ENCODE measurements around the gene CELSR1.

Gene CELSR1

GRCh38 chr22:46568102-46568809 lies 30.8 kb upstream of the CELSR1 start:
- TF ChIP-seq CTCF (conservative IDR thresholded peaks at IDR 0.05; ENCODE audit: low read depth, low read length) = peak; percentile 16
- DNase-seq (ENCODE audit: low read depth) = no peak
- H3K4me3 ChIP-seq (ENCODE audit: low read depth, low read length) = no peak overlapping the region

- H3K4me3 ChIP-seq (ENCODE audit: low read depth, low read length) = no peak overlapping the region
- TF ChIP-seq CTCF (conservative IDR thresholded peaks at IDR 0.05; ENCODE audit: low read depth, low read length) = no peak
- DNase-seq (ENCODE audit: low read depth) = no peak
These were observed 30.1 kb upstream of the CELSR1 start for GRCh38 chr22:46567471-46567870.

GRCh38 chr22:46564084-46564714 lies 26.8 kb upstream of the CELSR1 start:
- TF ChIP-seq CTCF (conservative IDR thresholded peaks at IDR 0.05; ENCODE audit: low read depth, low read length) = no peak
- no peak for DNase-seq (ENCODE audit: low read depth)
- H3K4me3 ChIP-seq (ENCODE audit: low read depth, low read length) = no peak overlapping the region

- peak; percentile 89 for TF ChIP-seq CTCF (conservative IDR thresholded peaks at IDR 0.05; ENCODE audit: low read depth, low read length)
- H3K4me3 ChIP-seq (ENCODE audit: low read depth, low read length) = no peak overlapping the region
- peak; percentile 67 for DNase-seq (ENCODE audit: low read depth)
These were observed 26.1 kb upstream of the CELSR1 start for GRCh38 chr22:46563381-46564083.

GRCh38 chr22:46561435-46561905 lies 24.1 kb upstream of the CELSR1 start:
- DNase-seq (ENCODE audit: low read depth) = peak; percentile 42
- H3K4me3 ChIP-seq (ENCODE audit: low read depth, low read length) = no peak overlapping the region
- no peak for TF ChIP-seq CTCF (conservative IDR thresholded peaks at IDR 0.05; ENCODE audit: low read depth, low read length)

- TF ChIP-seq CTCF (conservative IDR thresholded peaks at IDR 0.05; ENCODE audit: low read depth, low read length) = no peak
- H3K4me3 ChIP-seq (ENCODE audit: low read depth, low read length) = no peak overlapping the region
- DNase-seq (ENCODE audit: low read depth) = no peak
These were observed 23.4 kb upstream of the CELSR1 start for GRCh38 chr22:46560696-46561295.

All from choroid plexus epithelial cell (primary cell).